Upper lobe of right lung (tissue), 1 donor: ENCODE data around the gene PAEP. TPM values are rescaled to one million over a fixed set of nuclear protein-coding genes. Genes with fewer than 3 reads are reported as not detected.
A peak's percentile ranks its signal among the peaks of the same experiment; 100 is the strongest.

Experiments used
- ATAC-seq: fragments of 200-7000 bp; cut with Tn5 transposase; one replicate; pipeline ENCODE4 v1.9.1; 2020; ENCODE audit warnings: mild to moderate bottlenecking, moderate library complexity
- DNase-seq: peaks from one replicate; pipeline ENCODE4 v3.0.0-alpha.2; 2020
- H3K27ac ChIP-seq: fragments of 200-600 bp; one replicate; pipeline ENCODE4 v1.8.0; 2022
- H3K27me3 ChIP-seq: fragments of 200-600 bp; one replicate; pipeline ENCODE4 v1.8.0; 2022; ENCODE audit warnings: mild to moderate bottlenecking
- H3K36me3 ChIP-seq: fragments of 200-600 bp; one replicate; pipeline ENCODE4 v1.8.0; 2022
- H3K4me1 ChIP-seq: fragments of 200-600 bp; one replicate; pipeline ENCODE4 v1.8.0; 2022
- H3K4me3 ChIP-seq: fragments of 200-600 bp; one replicate; pipeline ENCODE4 v1.8.0; 2022; ENCODE audit warnings: mild to moderate bottlenecking
- H3K9me3 ChIP-seq: fragments of 200-600 bp; one replicate; pipeline ENCODE4 v1.8.0; 2022
- CTCF ChIP-seq: fragments of 200-600 bp; IDR thresholded peaks from one replicate; pipeline ENCODE4 v1.8.0; 2022; ENCODE audit warnings: antibody characterized with exemption
- intact Hi-C: fragments of 100-400 bp; cut with DNase I; formaldehyde crosslinking; loops from one replicate; pipeline ENCODE4 v1.11.0; 2022
- total RNA-seq: library from RNA; stranded (reverse); fragmentation: NEBNext Ultra II Directional; extraction: Animal tissue kit (Norgen Biotek cat#: 25700); gene quantifications from one replicate; pipeline ENCODE4 v1.2.1, GENCODE V29; 2021
- donor health status: DM: no; HTN: yes; CAD: no; lungs with severe emphysema.

PAEP gene
- total RNA-seq, 1 donor from 2014 or later: not detected

- no peak for DNase-seq
- intact Hi-C loops: no loop called here
- H3K36me3 ChIP-seq: no peaks in the 10 kb centered on the region
Measured at GRCh38 chr9:135612437-135612836, 50.9 kb downstream of the PAEP start.

DNA sequence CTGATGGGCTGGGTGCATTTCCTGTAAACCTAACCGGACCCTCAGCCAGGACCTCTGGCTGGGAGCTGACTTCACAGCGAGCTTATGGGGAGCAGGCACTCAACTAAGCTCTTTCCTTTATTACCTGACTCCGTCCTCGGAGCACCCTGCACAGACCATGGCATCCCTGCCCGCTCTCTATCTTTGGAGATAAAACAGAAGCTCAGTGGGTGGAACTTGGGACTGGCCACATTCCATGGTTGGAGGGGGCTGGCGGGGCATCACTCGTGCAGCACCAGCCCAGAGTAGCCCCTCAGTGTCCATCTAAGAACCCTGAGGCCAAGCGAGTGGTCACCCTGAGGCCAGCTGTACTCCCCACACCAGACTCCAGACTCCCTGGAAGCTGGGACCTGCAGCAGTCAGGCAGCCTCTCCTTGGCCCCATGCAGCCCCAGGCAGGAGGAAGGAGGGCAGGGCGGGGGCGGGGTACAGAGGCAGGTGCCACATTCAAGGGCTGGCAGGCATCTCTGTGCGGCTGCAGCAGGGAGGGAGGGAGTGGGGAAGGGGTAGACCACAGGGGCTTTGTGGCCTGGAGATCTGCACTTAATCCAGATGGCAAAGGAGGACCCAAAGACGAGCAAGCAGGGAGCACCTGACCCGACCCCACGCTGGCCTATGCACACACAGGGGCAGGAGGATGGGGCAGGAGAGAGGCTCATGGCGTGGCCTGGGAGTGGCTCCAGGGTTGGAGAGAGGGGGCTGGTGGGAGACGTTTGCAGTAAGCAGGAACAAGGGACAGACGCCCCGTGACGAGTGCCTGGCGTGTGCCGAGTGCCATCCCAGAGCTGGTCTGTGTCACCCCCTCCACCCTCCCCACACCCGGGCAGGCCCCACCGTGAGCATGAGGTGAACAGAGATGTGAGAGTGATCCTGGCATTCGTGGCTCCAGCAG lies 51.7 kb downstream of the PAEP start:
- Histone ChIP-seq H3K27me3 (peaks cover 8% of the 10 kb centered on the region), H3K4me3 (no peak overlapping the region), H3K27ac (no peak overlapping the region), H3K4me1 (no peaks in the 10 kb centered on the region), H3K36me3 (no peaks in the 10 kb centered on the region), H3K9me3 (no peaks in the 10 kb centered on the region)
- intact Hi-C loops: no loop called here
- ATAC-seq: no peak
- peak; percentile 55 for DNase-seq
- no peak for TF ChIP-seq CTCF

More at GRCh38 chr9:135612437-135612836, 50.9 kb downstream of the PAEP start:
- H3K4me3 ChIP-seq: no peak overlapping the region
- H3K27me3 ChIP-seq: peaks cover 8% of the 10 kb centered on the region
- ATAC-seq: no peak
- H3K9me3 ChIP-seq: no peaks in the 10 kb centered on the region
- no peak for TF ChIP-seq CTCF
- no peaks in the 10 kb centered on the region for H3K4me1 ChIP-seq
- no peak overlapping the region for H3K27ac ChIP-seq

DNA sequence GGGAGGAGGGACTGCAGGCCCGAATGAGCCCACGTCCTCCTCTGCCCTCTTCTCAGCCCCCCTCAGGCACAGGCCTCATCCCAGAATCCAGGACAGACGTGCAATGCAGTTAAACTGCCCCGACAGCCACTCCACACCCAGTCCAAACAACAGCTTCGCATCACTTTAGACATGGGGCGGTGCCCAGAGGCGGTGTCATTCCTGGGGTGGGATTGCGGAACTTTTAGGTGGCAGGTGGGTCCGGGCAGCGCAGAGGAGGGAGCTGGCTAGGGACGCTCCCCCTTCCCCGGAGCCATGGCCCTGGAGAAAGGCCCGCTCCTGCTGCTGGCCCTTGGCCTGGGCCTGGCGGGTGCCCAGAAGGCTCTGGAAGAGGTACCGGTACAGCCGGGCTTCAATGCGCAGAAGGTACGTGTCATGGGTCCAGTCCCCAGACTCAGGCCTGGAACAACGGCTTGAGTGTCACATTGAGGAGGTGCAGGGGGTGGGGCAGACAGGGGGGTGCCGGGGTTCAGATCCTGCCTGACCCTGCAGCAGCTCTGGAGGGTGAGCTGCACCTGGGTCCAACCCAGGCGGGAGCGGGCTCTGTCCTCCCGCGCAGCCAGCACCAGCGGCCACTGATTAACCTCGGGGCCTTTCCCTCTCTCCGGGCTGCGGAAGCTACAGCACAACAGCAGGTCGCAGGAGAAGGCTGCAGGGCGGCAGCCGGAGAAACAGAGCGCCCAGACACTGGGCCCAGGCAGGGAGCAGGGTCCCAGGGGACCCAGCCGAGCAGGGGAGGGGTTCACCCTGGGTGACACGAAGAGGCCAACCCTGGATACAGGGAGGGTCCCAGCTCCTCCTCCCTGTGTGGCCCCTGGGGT lies 52.6 kb downstream of the PAEP start:
- no peak for ATAC-seq
- Histone ChIP-seq H3K9me3 (no peaks in the 10 kb centered on the region), H3K27ac (no peak overlapping the region), H3K4me1 (no peaks in the 10 kb centered on the region), H3K4me3 (no peak overlapping the region), H3K27me3 (peaks cover 10% of the 10 kb centered on the region), H3K36me3 (no peaks in the 10 kb centered on the region)
- DNase-seq: peak; percentile 63
- no peak for TF ChIP-seq CTCF
- intact Hi-C loops: no loop called here

DNA sequence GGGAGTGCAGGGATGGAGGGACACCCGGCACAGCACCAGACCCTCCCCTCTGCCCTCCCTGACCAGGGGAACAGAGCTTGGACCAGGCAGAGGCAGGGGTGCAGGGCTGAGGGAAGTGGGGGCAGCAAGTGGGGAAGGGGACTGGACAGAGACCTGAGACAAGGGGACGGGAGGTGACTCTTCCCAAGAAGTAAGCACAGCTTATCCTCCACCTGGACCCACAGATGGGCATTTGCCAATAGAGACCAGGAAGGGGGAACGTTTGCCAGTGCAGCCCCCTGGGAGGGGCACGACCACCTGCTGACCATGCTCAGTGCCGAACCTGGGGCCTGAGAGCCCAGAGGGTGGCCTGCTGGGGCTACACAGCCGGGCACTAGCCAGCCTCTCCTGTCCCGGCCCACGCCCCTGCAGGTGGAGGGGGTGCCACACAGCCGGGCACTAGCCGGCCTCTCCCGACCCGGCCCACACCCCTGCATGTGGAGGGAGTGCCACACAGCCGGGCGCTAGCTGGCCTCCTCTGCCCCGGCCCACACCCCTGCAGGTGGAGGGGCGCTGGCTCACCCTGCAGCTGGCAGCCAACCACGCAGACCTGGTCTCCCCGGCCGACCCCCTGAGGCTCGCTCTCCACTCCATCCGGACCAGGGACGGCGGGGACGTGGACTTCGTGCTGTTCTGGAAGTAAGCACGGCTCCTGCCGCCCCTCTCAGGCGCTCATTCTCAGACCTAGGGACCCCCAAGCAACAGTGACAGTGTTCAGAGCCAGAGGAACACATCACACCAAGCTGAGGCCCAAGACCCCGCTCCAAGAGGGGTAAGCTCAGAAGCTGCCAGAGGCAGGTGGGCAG lies 53.5 kb downstream of the PAEP start:
- DNase-seq: peak; percentile 48
- H3K27me3 ChIP-seq: peaks cover 14% of the 10 kb centered on the region
- ATAC-seq: no peak

More for the DNA sequence above, 53.5 kb downstream of the PAEP start:
- no peaks in the 10 kb centered on the region for H3K4me1 ChIP-seq
- H3K4me3 ChIP-seq: no peak overlapping the region
- H3K9me3 ChIP-seq: no peaks in the 10 kb centered on the region
- H3K36me3 ChIP-seq: no peaks in the 10 kb centered on the region
- no peak for TF ChIP-seq CTCF
- intact Hi-C loops: no loop called here
- H3K27ac ChIP-seq: no peak overlapping the region
